Brain microvascular endothelial cell (primary cell): ENCODE measurements around the gene C1orf35.

ENCODE experiments used
- DNase-seq: peaks from one replicate; pipeline ENCODE4 v3.0.0-alpha.2; 2020
- H3K27ac ChIP-seq: fragments of 250-450 bp; sonication (Bioruptor Pico); 2 replicates; pipeline ENCODE4 v1.5.1; 2020; ENCODE audit warnings: mild to moderate bottlenecking, moderate library complexity
- H3K27me3 ChIP-seq: fragments of 250-450 bp; sonication (Bioruptor Pico); replicated peaks from 2 replicates; pipeline ENCODE4 v1.5.1; 2020; ENCODE audit warnings: mild to moderate bottlenecking
- H3K36me3 ChIP-seq: fragments of 250-450 bp; sonication (Bioruptor Pico); replicated peaks from 2 replicates; pipeline ENCODE4 v1.5.1; 2020; ENCODE audit warnings: mild to moderate bottlenecking
- H3K4me3 ChIP-seq: 2 replicates; pipeline ENCODE4 v1.5.1; 2011; ENCODE audit warnings: low read depth, mild to moderate bottlenecking, control low read depth, low read length, moderate library complexity
- CTCF ChIP-seq: IDR thresholded peaks from 2 replicates; pipeline ENCODE4 v1.5.1; 2011; ENCODE audit warnings: low read depth, mild to moderate bottlenecking, moderate library complexity, low read length, control low read depth, inconsistent platforms; ENCODE audit errors: missing control alignments
- in situ Hi-C: cut with HindIII; loops from 2 replicates; pipeline ENCODE4 v1.10.0; 2017; ENCODE audit warnings: low sequenced_read_pairs, low pct_ligation_motif_present

Gene C1orf35

GRCh38 chr1:228107636-228108035, 4.5 kb upstream of the C1orf35 start:
- Histone ChIP-seq H3K27ac (no peak overlapping the region), H3K36me3 (peaks cover 6% of the 10 kb centered on the region), H3K27me3 (no peaks in the 10 kb centered on the region), H3K4me3 (no peak overlapping the region)
- TF ChIP-seq CTCF = no peak
- in situ Hi-C loops = no loop called here
- no peak for DNase-seq

GRCh38 chr1:228106800-228107054, 3.6 kb upstream of the C1orf35 start:
- DNase-seq = no peak
- Histone ChIP-seq H3K4me3 (no peak overlapping the region), H3K27me3 (no peaks in the 10 kb centered on the region), H3K27ac (no peak overlapping the region), H3K36me3 (peaks cover 6% of the 10 kb centered on the region)
- in situ Hi-C loops = no loop called here
- no peak for TF ChIP-seq CTCF

- in situ Hi-C loops = no loop called here
- no peak overlapping the region for H3K27ac ChIP-seq
- no peak for DNase-seq
- peaks cover 6% of the 10 kb centered on the region for H3K36me3 ChIP-seq
- H3K27me3 ChIP-seq = no peaks in the 10 kb centered on the region
- TF ChIP-seq CTCF = no peak
- no peak overlapping the region for H3K4me3 ChIP-seq
Observed at GRCh38 chr1:228105996-228106799, 3.1 kb upstream of the C1orf35 start.

GRCh38 chr1:228105270-228105995, 2.3 kb upstream of the C1orf35 start:
- peaks cover 11% of the 10 kb centered on the region for H3K36me3 ChIP-seq
- DNase-seq = no peak
- H3K4me3 ChIP-seq = no peak overlapping the region
- H3K27me3 ChIP-seq = no peaks in the 10 kb centered on the region
- in situ Hi-C loops = no loop called here
- TF ChIP-seq CTCF = no peak
- H3K27ac ChIP-seq = no peak overlapping the region

GRCh38 chr1:228104526-228105269, 1.6 kb upstream of the C1orf35 start:
- in situ Hi-C loops = no loop called here
- Histone ChIP-seq H3K4me3 (no peak overlapping the region), H3K27ac (no peak overlapping the region), H3K27me3 (no peaks in the 10 kb centered on the region), H3K36me3 (peaks cover 18% of the 10 kb centered on the region)
- DNase-seq = no peak
- TF ChIP-seq CTCF = no peak
